OCI-LY1 (cell line): Measurements from ENCODE around the gene OLA1.

Source experiments
- EZH2 ChIP-seq: fragments of 200-600 bp; sonication (generic), shearing (Covaris generic); IDR thresholded peaks from 2 replicates; pipeline ENCODE4 v1.8.0; 2017; ENCODE audit warnings: borderline replicate concordance, mixed run types, mild to moderate bottlenecking, antibody characterized with exemption, low read length, moderate library complexity, mixed read lengths
- TF ChIP-seq, protein P1 (sequence below): fragments of 200-600 bp; sonication (generic), shearing (Covaris generic); IDR thresholded peaks from 2 replicates; pipeline ENCODE4 v1.5.1; 2017; ENCODE audit warnings: mild to moderate bottlenecking, antibody characterized with exemption, low read length, moderate library complexity, mixed read lengths

- TF ChIP-seq, protein P1, sequence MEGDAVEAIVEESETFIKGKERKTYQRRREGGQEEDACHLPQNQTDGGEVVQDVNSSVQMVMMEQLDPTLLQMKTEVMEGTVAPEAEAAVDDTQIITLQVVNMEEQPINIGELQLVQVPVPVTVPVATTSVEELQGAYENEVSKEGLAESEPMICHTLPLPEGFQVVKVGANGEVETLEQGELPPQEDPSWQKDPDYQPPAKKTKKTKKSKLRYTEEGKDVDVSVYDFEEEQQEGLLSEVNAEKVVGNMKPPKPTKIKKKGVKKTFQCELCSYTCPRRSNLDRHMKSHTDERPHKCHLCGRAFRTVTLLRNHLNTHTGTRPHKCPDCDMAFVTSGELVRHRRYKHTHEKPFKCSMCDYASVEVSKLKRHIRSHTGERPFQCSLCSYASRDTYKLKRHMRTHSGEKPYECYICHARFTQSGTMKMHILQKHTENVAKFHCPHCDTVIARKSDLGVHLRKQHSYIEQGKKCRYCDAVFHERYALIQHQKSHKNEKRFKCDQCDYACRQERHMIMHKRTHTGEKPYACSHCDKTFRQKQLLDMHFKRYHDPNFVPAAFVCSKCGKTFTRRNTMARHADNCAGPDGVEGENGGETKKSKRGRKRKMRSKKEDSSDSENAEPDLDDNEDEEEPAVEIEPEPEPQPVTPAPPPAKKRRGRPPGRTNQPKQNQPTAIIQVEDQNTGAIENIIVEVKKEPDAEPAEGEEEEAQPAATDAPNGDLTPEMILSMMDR: no peak
- TF ChIP-seq EZH2: no peak
These were observed 39.0 kb downstream of the OLA1 start for GRCh38 chr2:174209325-174209724.
